ENCODE measurements around the gene RARB.

DNA sequence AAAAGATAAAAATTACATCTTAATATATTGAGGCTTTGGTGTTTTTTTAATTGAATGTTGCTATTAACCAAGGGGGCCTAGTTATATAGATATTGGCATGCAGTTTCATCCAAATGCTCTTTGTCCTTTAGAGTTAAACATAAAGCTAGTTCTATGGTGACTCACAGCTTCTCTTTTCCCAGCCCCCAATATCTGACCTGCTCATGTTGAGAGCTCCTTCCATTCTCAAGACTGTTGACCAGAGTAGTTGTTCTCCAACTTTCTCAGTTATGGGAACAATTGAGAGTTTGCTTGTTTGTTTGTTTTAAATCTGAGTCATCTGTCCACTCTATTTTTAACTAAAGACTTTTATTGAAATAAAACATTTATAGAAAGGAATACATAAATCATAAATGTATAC, 15.8 kb upstream of the RARB start:
- TF ChIP-seq CTCF (IDR thresholded peaks at IDR 0.05 in 8 of 11, conservative IDR thresholded peaks at IDR 0.05 in 3 of 11) (no peak), POLR2AphosphoS5 (IDR thresholded peaks at IDR 0.05) (no peak), POLR2A (IDR thresholded peaks at IDR 0.05) (no peak)
